ENCODE data around the gene BARX2. TPM values are rescaled to one million over a fixed set of nuclear protein-coding genes. Genes with fewer than 3 reads are reported as not detected.
A peak's percentile ranks its signal among the peaks of the same experiment; 100 is the strongest.

BARX2 gene
- total and polyA plus RNA-seq, 2 donors, result 0.14 to 2.9 TPM

DNA sequence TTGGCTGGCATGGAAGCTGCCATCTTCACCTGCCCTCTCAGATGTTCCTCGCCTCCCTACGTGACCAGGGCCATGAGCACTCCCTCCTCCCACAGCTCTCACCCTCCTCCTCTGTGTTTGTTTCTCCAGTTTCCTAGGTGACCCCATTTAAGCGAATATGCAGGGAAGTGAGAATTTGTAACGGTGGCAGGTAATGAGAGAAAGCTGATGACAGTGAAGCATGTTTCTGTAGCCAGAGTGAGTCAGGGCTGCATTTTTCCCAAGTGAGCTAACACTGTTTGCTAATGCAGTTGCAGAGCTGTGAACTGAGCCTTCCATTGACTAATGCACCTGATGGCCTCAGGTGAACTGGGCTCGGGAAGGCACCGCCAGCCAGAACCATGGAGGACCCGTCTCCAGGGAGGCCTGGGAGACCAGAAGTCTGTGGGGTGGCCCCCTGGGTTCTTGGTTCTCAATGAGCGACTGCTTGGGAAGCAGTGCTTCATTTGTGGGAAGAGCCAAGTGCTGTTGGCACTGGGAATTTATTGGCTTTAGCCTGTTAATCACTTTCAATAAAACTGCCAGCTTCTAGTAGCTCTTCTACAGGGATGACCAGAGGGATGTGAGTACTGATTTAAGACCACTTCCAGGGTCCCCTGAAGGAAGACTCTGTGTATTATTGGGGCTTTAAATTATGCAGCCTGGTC, 64.5 kb downstream of the BARX2 start:
- Histone ChIP-seq H3K4me3 (ENCODE audit: low read length in 2 of 2) (no peak overlapping the region), H3K4me1 (ENCODE audit: control insufficient read depth in 2 of 2, insufficient read depth in 2 of 2, low read length in 2 of 2) (no peaks in the 10 kb centered on the region), H3K27ac (ENCODE audit: low read depth in 1 of 2, low read length in 1 of 2) (no peak overlapping the region), H3K9me3 (ENCODE audit: control insufficient read depth in 2 of 2, insufficient read depth in 1 of 2, low read length in 1 of 2) (no peaks in the 10 kb centered on the region), H3K36me3 (ENCODE audit: control insufficient read depth in 2 of 2, insufficient read depth in 2 of 2, low read length in 1 of 2) (no peaks in the 10 kb centered on the region), H3K27me3 (ENCODE audit: control insufficient read depth in 2 of 2, insufficient read depth in 1 of 2, low read length in 1 of 2) (no peaks in the 10 kb centered on the region)
- DNase-seq (ENCODE audit: low read depth in 6 of 9, low spot score in 9 of 9), result no peak
- 93% methylated on average over 8 of the region's 8 CpGs for WGBS

DNA sequence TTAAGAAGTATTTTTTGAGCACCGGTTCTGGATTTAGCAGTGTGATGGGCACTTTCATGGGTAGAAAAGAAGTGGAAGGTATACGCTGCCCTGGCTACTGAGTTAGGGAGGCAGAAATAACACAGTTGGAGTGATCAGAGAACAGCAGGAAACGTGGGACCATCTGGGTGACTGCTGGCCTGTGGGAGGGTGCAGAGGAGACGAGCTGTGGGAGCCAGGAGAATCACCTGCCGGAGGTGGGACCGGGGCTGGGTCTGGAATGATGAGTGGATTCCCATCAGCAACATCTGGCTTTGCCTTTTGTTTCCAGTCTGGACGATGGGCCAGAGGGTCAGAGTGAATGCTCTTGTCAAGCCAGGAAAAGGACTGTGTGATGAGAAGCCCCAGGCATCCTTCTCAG, 66.5 kb downstream of the BARX2 start:
- no peaks in the 10 kb centered on the region for H3K9me3 ChIP-seq (ENCODE audit: control insufficient read depth in 2 of 2, insufficient read depth in 1 of 2, low read length in 1 of 2)
- no peaks in the 10 kb centered on the region for H3K36me3 ChIP-seq (ENCODE audit: control insufficient read depth in 2 of 2, insufficient read depth in 2 of 2, low read length in 1 of 2)
- no peak overlapping the region for H3K27ac ChIP-seq (ENCODE audit: low read depth in 1 of 2, low read length in 1 of 2)
- no peak overlapping the region for H3K4me3 ChIP-seq (ENCODE audit: low read length in 2 of 2)
- H3K27me3 ChIP-seq (ENCODE audit: control insufficient read depth in 2 of 2, insufficient read depth in 1 of 2, low read length in 1 of 2), result no peaks in the 10 kb centered on the region
- DNase-seq (ENCODE audit: low read depth in 6 of 9, low spot score in 9 of 9), result no peak
- 92% methylated on average over 7 of the region's 7 CpGs for WGBS
- no peaks in the 10 kb centered on the region for H3K4me1 ChIP-seq (ENCODE audit: control insufficient read depth in 2 of 2, insufficient read depth in 2 of 2, low read length in 2 of 2)

- Histone ChIP-seq H3K27ac (ENCODE audit: low read depth in 1 of 2, low read length in 1 of 2) (no peak overlapping the region), H3K36me3 (ENCODE audit: control insufficient read depth in 2 of 2, insufficient read depth in 2 of 2, low read length in 1 of 2) (no peaks in the 10 kb centered on the region), H3K9me3 (ENCODE audit: control insufficient read depth in 2 of 2, insufficient read depth in 1 of 2, low read length in 1 of 2) (no peaks in the 10 kb centered on the region), H3K4me3 (ENCODE audit: low read length in 2 of 2) (no peak overlapping the region), H3K27me3 (ENCODE audit: control insufficient read depth in 2 of 2, insufficient read depth in 1 of 2, low read length in 1 of 2) (no peaks in the 10 kb centered on the region), H3K4me1 (ENCODE audit: control insufficient read depth in 2 of 2, insufficient read depth in 2 of 2, low read length in 2 of 2) (no peaks in the 10 kb centered on the region)
- 11% methylated on average over 6 of the region's 6 CpGs for WGBS
- peak in 2 of 9 donors; percentile 4 to 10 for DNase-seq (ENCODE audit: low read depth in 6 of 9, low spot score in 9 of 9)
Observed at GRCh38 chr11:129443276-129443675, 67.6 kb downstream of the BARX2 start.

GRCh38 chr11:129444274-129444673, 68.6 kb downstream of the BARX2 start:
- WGBS, result 90% methylated on average over 5 of the region's 5 CpGs
- no peaks in the 10 kb centered on the region for H3K4me1 ChIP-seq (ENCODE audit: control insufficient read depth in 2 of 2, insufficient read depth in 2 of 2, low read length in 2 of 2)

DNA sequence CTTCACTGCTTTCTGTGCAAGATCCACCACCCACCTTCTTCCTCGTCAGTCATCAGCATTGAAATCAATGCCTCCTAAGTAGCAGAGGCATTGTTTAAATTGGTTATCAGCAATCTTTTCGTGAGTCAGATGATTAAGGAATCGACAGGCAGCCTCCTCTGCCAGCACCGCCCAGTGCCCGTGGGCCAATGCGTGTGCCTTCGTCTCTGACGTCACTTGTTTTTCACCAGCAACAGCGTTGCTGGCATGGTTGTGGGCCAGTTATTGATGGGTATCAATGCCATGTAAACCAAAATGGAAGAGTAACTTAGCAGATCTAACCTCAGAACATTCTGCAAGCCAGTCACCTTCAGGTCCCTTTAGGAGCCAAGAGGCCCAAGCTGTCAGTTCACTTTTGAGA, 69.6 kb downstream of the BARX2 start:
- DNase-seq (ENCODE audit: low read depth in 6 of 9, low spot score in 9 of 9), result no peak
- 96% methylated on average over 9 of the region's 9 CpGs for WGBS
- no peaks in the 10 kb centered on the region for H3K9me3 ChIP-seq (ENCODE audit: control insufficient read depth in 2 of 2, insufficient read depth in 1 of 2, low read length in 1 of 2)
- no peaks in the 10 kb centered on the region for H3K27me3 ChIP-seq (ENCODE audit: control insufficient read depth in 2 of 2, insufficient read depth in 1 of 2, low read length in 1 of 2)
- no peak overlapping the region for H3K27ac ChIP-seq (ENCODE audit: low read depth in 1 of 2, low read length in 1 of 2)
- no peak overlapping the region for H3K4me3 ChIP-seq (ENCODE audit: low read length in 2 of 2)
- H3K36me3 ChIP-seq (ENCODE audit: control insufficient read depth in 2 of 2, insufficient read depth in 2 of 2, low read length in 1 of 2), result no peaks in the 10 kb centered on the region
- no peaks in the 10 kb centered on the region for H3K4me1 ChIP-seq (ENCODE audit: control insufficient read depth in 2 of 2, insufficient read depth in 2 of 2, low read length in 2 of 2)

More at GRCh38 chr11:129444274-129444673, 68.6 kb downstream of the BARX2 start:
- DNase-seq (ENCODE audit: low read depth in 6 of 9, low spot score in 9 of 9), result no peak
- Histone ChIP-seq H3K27ac (ENCODE audit: low read depth in 1 of 2, low read length in 1 of 2) (no peak overlapping the region), H3K4me3 (ENCODE audit: low read length in 2 of 2) (no peak overlapping the region), H3K9me3 (ENCODE audit: control insufficient read depth in 2 of 2, insufficient read depth in 1 of 2, low read length in 1 of 2) (no peaks in the 10 kb centered on the region), H3K27me3 (ENCODE audit: control insufficient read depth in 2 of 2, insufficient read depth in 1 of 2, low read length in 1 of 2) (no peaks in the 10 kb centered on the region), H3K36me3 (ENCODE audit: control insufficient read depth in 2 of 2, insufficient read depth in 2 of 2, low read length in 1 of 2) (no peaks in the 10 kb centered on the region)

DNA sequence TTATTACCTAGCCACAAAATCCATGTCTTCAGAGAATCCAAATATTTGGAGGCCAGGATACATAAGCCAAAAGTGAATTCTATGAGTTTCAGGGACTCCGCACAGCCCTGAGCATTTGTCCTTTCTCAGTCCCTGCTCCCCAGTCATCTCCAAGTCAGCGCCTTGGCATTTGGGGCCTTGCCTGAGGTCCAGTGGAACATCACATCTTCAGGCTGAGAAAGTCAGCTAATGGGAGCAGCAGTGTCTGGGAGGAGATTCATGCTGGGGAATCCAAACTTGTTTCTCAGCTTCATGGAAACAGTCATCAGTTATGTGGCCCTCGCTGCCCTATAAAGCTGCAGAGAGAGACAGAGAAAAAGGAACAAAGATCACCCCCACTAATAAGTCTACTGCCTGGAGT, 70.9 kb downstream of the BARX2 start:
- Histone ChIP-seq H3K9me3 (ENCODE audit: control insufficient read depth in 2 of 2, insufficient read depth in 1 of 2, low read length in 1 of 2) (no peaks in the 10 kb centered on the region), H3K27me3 (ENCODE audit: control insufficient read depth in 2 of 2, insufficient read depth in 1 of 2, low read length in 1 of 2) (no peaks in the 10 kb centered on the region), H3K27ac (ENCODE audit: low read depth in 1 of 2, low read length in 1 of 2) (no peak overlapping the region), H3K4me3 (ENCODE audit: low read length in 2 of 2) (no peak overlapping the region), H3K4me1 (ENCODE audit: control insufficient read depth in 2 of 2, insufficient read depth in 2 of 2, low read length in 2 of 2) (no peaks in the 10 kb centered on the region), H3K36me3 (ENCODE audit: control insufficient read depth in 2 of 2, insufficient read depth in 2 of 2, low read length in 1 of 2) (no peaks in the 10 kb centered on the region)
- no peak for DNase-seq (ENCODE audit: low read depth in 6 of 9, low spot score in 9 of 9)
- WGBS, result 97% methylated on average over 3 of the region's 3 CpGs

DNA sequence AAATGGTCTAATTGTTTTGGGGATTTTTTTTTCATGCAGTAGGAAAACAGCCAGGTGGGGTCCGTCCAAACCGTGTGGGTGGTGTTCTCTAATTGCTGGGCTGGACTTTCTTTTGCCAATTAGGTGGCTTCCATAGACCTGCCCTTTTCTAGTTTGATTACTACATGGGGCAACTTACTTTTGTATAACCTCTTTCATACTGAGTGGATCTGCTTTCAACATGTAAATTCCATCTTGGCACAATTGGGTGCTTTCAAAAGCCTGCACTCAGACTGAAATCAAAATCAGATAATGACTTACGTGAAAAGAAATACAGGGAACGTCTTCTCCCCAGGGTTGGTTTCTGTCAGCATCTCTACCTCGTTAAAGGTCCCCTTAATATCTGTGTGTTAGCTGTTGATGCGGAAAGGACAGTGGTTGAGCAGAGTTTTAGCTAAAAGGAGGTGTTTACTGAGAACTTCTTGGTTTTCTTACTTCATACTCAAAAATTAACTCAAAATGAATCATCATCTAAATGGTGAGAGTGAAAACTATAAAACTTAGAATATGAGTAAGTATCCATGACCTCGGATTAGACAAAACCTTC, 72.1 kb downstream of the BARX2 start:
- no peak overlapping the region for H3K27ac ChIP-seq (ENCODE audit: low read depth in 1 of 2, low read length in 1 of 2)
- H3K4me3 ChIP-seq (ENCODE audit: low read length in 2 of 2), result no peak overlapping the region
- WGBS, result 93% methylated on average over 7 of the region's 7 CpGs
- no peaks in the 10 kb centered on the region for H3K4me1 ChIP-seq (ENCODE audit: control insufficient read depth in 2 of 2, insufficient read depth in 2 of 2, low read length in 2 of 2)
- H3K9me3 ChIP-seq (ENCODE audit: control insufficient read depth in 2 of 2, insufficient read depth in 1 of 2, low read length in 1 of 2), result no peaks in the 10 kb centered on the region
- no peak for DNase-seq (ENCODE audit: low read depth in 6 of 9, low spot score in 9 of 9)
- H3K36me3 ChIP-seq (ENCODE audit: control insufficient read depth in 2 of 2, insufficient read depth in 2 of 2, low read length in 1 of 2), result no peaks in the 10 kb centered on the region
- H3K27me3 ChIP-seq (ENCODE audit: control insufficient read depth in 2 of 2, insufficient read depth in 1 of 2, low read length in 1 of 2), result no peaks in the 10 kb centered on the region

- Histone ChIP-seq H3K36me3 (ENCODE audit: control insufficient read depth in 2 of 2, insufficient read depth in 2 of 2, low read length in 1 of 2) (no peaks in the 10 kb centered on the region), H3K4me1 (ENCODE audit: control insufficient read depth in 2 of 2, insufficient read depth in 2 of 2, low read length in 2 of 2) (no peaks in the 10 kb centered on the region), H3K27ac (ENCODE audit: low read depth in 1 of 2, low read length in 1 of 2) (no peak overlapping the region), H3K27me3 (ENCODE audit: control insufficient read depth in 2 of 2, insufficient read depth in 1 of 2, low read length in 1 of 2) (no peaks in the 10 kb centered on the region), H3K9me3 (ENCODE audit: control insufficient read depth in 2 of 2, insufficient read depth in 1 of 2, low read length in 1 of 2) (no peaks in the 10 kb centered on the region), H3K4me3 (ENCODE audit: low read length in 2 of 2) (no peak overlapping the region)
- 79% methylated on average over 5 of the region's 5 CpGs for WGBS
- no peak for DNase-seq (ENCODE audit: low read depth in 6 of 9, low spot score in 9 of 9)
Observed at GRCh38 chr11:129451524-129451923, 75.9 kb downstream of the BARX2 start.

GRCh38 chr11:129453293-129453721, 77.7 kb downstream of the BARX2 start:
- Histone ChIP-seq H3K4me3 (ENCODE audit: low read length in 2 of 2) (no peak overlapping the region), H3K27me3 (ENCODE audit: control insufficient read depth in 2 of 2, insufficient read depth in 1 of 2, low read length in 1 of 2) (no peaks in the 10 kb centered on the region), H3K4me1 (ENCODE audit: control insufficient read depth in 2 of 2, insufficient read depth in 2 of 2, low read length in 2 of 2) (no peaks in the 10 kb centered on the region), H3K27ac (ENCODE audit: low read depth in 1 of 2, low read length in 1 of 2) (no peak overlapping the region), H3K9me3 (ENCODE audit: control insufficient read depth in 2 of 2, insufficient read depth in 1 of 2, low read length in 1 of 2) (no peaks in the 10 kb centered on the region), H3K36me3 (ENCODE audit: control insufficient read depth in 2 of 2, insufficient read depth in 2 of 2, low read length in 1 of 2) (no peaks in the 10 kb centered on the region)
- DNase-seq (ENCODE audit: low read depth in 6 of 9, low spot score in 9 of 9), result no peak
- 83% methylated on average over 6 of the region's 6 CpGs for WGBS

All from thymus (tissue), 11 donors.